SK-MEL-5 (cell line): Measurements from ENCODE around the gene ARL8B. TPM values are rescaled to one million over a fixed set of nuclear protein-coding genes. Genes with fewer than 3 reads are reported as not detected.

Experiments used
- DNase-seq: peaks from one replicate; pipeline ENCODE4 v3.0.0-alpha.2; 2016; ENCODE audit warnings: low read depth, low spot score
- in situ Hi-C: cut with HindIII; loops from 2 replicates; pipeline ENCODE4 v1.10.0; 2016; ENCODE audit warnings: low sequenced_read_pairs, high pct_unique_total_duplicates, low pct_unique_long_range_greater_than_20kb
- total RNA-seq: library from RNA; depleted of rRNA; stranded (reverse); fragments of >200 nt; shearing (Covaris generic); gene quantifications from 2 replicates; pipeline ENCODE4 v1.2.3, GENCODE V29; 2014

The ARL8B gene
- total RNA-seq, 1 experiment from 2014 or later = 100 TPM

GRCh38 chr3:5191555-5192304 lies 69.6 kb downstream of the ARL8B start:
- in situ Hi-C loops = no loop called here
- DNase-seq = no peak

- in situ Hi-C loops = no loop called here
- DNase-seq = no peak
Observed at GRCh38 chr3:5192571-5193365, 70.7 kb downstream of the ARL8B start.

DNA sequence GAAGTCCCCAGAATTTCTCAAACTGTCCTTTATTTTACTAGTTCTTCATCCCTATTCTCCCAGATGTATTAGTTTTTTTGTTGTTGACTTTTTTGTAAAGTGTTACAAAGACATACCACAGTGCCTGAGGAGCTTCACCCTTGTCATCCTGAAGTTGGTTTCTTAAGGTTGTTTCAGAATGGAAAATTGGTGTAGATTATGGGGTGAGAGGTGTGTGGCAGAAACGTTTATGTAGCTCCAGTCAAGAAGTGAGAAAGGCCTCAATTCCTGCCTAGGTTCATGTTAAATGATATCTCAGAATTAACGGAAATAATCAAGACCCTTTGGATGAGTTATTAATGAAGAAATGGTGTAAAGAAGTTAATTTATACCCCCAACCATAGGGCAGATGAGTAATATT lies 72.2 kb downstream of the ARL8B start:
- in situ Hi-C loops = no loop called here
- DNase-seq = no peak

DNA sequence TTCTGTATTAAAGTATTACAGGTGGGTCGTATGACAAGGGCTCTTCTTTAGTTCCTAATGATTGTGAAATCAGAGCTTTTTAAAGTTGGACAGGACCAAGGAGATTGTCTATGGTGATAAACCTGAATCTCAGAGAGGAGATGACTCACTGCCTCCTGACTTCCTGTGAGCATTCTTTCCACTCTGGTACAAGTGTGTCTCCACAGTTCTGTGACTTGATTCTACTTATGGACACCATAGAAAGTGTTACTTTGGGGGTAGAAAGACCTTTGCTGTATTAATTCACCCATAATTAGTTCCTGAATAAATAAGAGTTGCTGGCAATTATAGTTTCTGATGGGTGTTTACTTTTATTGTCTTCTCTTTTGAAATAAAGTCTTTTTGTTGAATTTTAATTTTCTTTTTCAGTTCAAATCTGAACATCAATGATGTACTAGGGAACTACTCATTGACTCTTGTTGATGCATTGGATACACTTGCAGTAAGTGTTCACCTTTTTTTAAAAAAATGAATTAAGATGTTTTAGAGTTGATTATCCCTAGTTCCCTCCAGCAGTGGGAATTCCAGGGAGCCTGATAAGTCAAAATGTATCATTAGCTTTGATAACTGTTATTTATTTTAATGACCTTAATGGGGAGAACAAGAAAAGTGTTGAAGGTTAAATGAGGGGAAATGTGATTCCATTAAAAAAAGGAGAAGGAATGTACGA lies 72.9 kb downstream of the ARL8B start:
- peak; percentile 87 for DNase-seq

DNA sequence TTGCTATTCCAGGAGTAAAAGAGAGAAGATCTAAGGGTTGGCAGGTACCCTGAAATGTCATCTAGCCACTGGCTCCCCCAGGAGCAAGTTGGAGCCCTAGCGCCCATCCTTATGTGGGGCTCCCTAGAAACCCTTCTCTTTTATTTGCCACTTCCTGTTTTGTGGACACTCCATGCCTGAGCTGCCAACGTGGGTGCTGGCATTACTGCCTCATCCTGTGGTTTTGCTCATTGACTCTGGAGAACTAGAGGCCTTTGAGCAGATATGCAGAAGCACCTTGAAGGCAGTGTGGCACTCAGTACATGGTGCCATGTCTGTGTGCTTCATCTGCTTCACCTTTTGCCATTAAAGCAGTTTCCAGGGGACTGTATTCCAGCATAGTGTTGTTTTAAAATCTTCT lies 73.5 kb downstream of the ARL8B start:
- in situ Hi-C loops = no loop called here
- DNase-seq = no peak

More for the DNA sequence above, 72.9 kb downstream of the ARL8B start:
- in situ Hi-C loops = no loop called here

GRCh38 chr3:5197022-5197421 lies 74.9 kb downstream of the ARL8B start:
- no peak for DNase-seq
- in situ Hi-C loops = no loop called here

DNA sequence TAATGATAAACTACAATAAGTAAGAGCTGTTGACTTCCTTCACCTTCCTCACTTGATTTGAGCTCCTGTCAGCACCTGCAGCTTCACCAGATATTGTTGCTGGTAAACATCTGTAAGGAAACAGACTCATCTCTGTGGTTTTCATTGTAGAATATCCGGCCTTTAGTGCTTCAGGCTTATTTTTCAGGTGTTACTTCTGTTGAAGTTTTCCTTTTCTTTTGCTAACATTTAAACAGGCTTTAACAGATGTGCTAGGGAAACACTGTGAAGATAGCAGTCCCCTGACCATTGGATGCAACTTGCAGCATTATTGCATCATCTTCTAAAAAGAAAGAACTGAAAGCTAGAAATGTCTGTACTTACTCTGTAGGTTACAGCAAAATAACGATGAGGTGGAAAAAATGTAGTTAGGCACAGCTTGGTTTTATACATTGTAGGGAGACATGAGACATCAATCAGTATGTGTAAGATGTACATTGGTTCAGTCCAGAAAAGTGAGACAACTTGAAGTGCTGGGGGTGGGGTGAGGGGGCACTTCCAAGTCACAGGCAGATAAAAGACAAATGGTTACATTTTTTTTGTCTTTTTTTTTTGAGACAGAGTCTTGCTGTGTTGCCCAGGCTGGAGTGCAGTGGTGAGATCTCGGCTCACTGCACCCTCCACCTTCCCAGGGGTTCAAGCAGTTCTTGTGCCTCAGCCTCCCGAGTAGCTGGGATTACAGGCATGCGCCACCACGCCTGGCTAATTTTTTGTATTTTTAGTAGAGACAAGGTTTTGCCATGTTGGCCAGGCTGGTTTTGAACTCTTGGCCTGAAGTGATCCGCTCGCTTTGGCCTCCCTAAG lies 75.6 kb downstream of the ARL8B start:
- no peak for DNase-seq
- in situ Hi-C loops = no loop called here

- in situ Hi-C loops = no loop called here
- no peak for DNase-seq
Observed at GRCh38 chr3:5198313-5198677, 76.2 kb downstream of the ARL8B start.

DNA sequence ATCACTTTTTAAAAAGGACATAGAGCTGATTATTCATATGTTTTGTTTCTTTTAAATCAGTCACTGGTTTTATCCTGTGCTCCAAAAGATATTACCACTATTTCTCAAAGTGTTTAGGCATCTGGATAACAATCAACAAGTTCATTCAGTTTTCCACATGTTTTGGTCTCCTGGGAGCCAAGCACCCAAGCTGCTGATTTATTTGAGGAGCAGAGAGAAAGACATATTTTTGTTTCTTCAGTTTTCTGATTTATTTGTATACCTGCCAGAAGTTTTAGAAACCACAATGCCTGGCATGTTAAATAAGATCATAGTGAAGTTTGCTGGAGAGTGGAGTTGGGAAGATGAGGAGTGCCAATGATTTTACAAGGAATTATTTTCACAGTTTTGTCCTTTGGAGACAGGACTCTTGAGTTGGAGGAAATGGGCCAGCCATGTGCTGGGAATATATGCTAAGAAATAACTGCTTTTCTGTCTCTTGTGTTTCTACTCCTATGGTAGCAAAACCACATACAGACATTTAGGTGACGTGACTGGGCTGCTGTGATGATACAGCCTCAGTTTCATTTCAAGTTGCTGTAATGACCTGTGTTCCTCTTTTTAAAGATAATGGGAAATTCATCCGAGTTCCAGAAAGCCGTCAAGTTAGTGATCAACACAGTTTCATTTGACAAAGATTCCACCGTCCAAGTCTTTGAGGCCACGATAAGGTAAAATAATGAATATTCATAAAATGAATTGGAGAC lies 77.1 kb downstream of the ARL8B start:
- in situ Hi-C loops = no loop called here
- DNase-seq = no peak

GRCh38 chr3:5201536-5201935 lies 79.4 kb downstream of the ARL8B start:
- no peak for DNase-seq
- in situ Hi-C loops = no loop called here

GRCh38 chr3:5202222-5202621 lies 80.1 kb downstream of the ARL8B start:
- in situ Hi-C loops = no loop called here
- DNase-seq = no peak

DNA sequence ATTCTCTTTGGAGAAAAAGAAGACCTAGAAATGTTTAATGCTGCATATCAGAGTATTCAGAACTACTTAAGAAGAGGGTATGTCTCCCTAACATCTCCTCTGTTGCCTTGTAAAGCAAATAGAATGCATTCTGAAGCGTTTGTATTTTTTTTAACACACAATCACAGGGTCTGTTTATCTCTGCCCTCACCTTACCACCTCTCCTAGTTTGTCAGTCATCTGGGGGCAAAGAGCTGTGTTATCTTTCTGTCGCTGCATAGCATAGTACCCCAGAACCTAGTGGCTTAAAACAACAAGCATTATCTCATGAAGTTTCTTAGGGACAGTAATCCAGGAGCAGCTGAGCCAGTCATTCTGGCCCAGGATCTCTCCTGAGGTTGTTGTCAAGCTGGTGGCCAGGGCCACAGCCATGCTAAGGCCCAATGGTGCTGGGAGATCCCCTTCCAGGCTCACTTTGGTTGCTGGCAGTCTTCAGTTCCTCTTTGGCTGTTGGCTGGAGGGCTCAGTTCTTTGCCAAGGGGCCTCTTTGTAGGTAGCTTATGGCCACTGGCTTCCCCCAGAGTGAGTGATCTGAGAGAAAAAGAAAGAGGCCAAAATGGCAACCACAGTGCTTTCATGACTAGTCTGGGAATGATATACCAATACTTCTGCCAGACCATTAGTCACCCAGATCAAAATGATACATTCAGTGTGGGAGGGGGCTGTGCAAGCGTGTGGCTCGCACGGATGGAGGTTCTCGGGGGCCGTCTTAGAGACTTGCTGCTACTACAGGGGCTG lies 83.3 kb downstream of the ARL8B start:
- in situ Hi-C loops = no loop called here
- no peak for DNase-seq

DNA sequence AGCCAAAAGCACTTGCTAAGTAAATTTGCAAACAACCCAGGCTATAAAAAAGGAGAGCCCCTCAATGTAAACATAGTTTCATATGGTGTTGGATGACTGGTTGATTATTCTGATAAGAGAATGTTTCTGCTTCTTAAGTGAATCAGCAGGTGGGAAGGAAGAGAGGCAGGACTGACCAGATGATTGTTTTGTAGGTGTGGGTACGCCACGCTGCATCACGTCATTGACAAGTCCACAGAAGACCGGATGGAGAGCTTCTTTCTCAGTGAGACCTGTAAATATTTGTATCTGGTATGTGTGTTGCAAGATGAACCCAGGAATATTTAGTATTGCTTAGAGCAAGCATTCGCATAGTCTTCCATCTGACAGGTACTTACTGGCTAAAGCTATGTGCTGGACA lies 88.8 kb downstream of the ARL8B start:
- in situ Hi-C loops = no loop called here
- DNase-seq = no peak

DNA sequence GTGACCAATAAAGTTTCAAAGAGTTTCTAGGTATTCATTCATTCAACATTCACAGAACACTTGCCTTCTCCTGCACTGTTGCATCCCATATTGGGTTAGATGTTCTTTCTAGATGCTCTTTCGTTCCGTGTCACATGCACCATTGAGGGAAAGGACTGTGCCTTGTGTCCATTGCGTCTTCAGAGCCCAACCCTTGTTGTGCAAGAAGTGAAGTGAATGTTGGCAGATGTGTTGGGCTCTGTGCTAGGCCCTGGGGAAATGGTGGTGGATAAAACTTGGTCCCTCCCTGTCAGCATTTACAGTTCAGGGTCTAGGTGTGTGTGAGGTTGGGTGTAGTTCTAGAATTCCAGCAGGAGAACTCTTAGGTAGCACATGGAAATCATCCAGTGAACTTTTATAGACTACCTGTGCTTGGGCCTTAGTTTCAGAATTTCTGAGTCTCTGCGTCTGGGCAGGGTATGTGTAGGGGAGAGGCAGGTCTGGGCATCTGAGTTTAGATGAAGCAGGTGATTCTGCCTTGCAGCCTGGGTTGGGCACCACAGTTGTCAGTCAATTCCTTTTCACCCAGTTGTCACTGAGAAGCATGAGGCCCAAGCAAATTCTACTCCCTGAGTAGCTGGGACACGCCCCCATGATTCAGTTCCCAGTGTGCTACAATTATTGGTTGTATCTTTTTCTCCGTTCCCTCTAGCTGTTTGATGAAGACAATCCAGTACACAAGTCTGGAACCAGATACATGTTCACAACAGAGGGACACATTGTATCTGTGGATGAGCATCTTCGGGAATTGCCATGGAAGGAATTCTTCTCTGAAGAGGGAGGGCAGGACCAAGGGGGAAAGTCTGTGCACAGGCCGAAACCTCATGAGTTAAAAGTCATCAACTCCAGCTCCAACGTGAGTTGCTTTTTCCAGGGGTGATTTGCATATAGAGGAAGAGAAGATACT lies 90.8 kb downstream of the ARL8B start:
- DNase-seq = no peak
- in situ Hi-C loops = no loop called here

DNA sequence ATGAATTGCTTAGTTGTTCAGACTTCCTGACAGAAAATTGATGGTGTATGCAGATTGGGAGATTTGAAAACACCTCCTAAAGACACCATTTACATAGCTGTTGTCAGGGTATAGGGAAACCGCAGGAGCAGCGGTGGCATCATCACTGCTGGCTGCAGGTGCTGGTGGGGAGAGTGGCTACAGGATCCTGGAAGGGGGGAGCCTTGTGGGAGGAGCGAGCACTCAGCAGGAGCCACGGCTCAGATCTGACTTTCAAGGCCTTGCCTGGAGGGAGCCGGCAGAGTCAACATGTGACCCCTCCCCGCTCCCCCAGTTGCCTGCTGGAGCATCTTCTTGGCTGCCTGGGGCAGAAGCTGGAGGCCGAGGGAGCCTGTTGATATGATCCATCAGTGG lies 91.5 kb downstream of the ARL8B start:
- DNase-seq = no peak
- in situ Hi-C loops = no loop called here
